Fibroblast of lung (primary cell): ENCODE results near the gene CPEB4.

Experiments
- CTCF ChIP-seq, 2 donors: IDR thresholded peaks in 1 of 2; conservative IDR thresholded peaks in 1 of 2; 1 replicate in 1 of 2; 2 replicates in 1 of 2; pipeline ENCODE4 v1.5.1; 2011 to 2012; ENCODE audit warnings: low read length in 2 of 2, control low read depth in 1 of 2, inconsistent platforms in 1 of 2, low read depth in 1 of 2, mild to moderate bottlenecking in 1 of 2
- EZH2 ChIP-seq: IDR thresholded peaks from 2 replicates; pipeline ENCODE4 v1.5.1; 2012; ENCODE audit warnings: low read length, control low read depth, mild to moderate bottlenecking; ENCODE audit errors: missing control alignments

DNA sequence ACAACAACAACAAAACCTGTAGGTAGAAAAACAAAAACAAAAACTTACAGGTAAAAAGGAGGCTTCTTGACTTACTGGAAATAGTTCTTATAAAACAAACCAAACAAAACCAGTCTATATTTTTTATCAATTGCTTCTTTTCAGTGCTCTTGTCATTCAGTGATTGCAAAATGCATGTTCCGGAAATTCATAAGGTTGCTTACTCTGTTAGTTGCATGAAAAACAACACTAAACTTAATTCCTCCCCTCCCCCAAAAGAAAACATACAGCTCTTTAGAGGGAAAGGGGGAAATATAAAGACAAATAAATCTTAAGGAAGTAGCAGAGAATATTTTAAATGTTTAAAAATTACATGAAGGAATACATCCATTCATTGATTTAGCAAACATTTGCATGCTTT, 19.1 kb downstream of the CPEB4 start:
- no peak for TF ChIP-seq CTCF (conservative IDR thresholded peaks at IDR 0.05 in 1 of 2, IDR thresholded peaks at IDR 0.05 in 1 of 2; ENCODE audit: low read depth in 1 of 2, low read length in 2 of 2)
- TF ChIP-seq EZH2: no peak
